Adipose tissue (tissue), 3 donors: ENCODE results near the gene CAMK4. TPM values are rescaled to one million over a fixed set of nuclear protein-coding genes. Genes with fewer than 3 reads are reported as not detected.
"Not testable (repeated sequence)": the region's sequence is repeated elsewhere in the genome, so short reads cannot be mapped to it uniquely, and the experiment has no call there.

Experiments used
- H3K27ac ChIP-seq: one replicate; pipeline ENCODE4 v1.5.1; 2013; ENCODE audit warnings: low read depth, low read length
- WGBS, 3 donors: extraction: QIAGEN DNeasy Blood & Tissue Kit; methylation state at CpG; one replicate each; pipeline ENCODE4 v1.1.7; 2013; 5-methylcytosine and 5-hydroxymethylcytosine counted together
- polyA plus RNA-seq, 3 donors: library from polyadenylated mRNA; stranded (reverse); fragments of 200-250 nt; gene quantifications; one replicate each; pipeline ENCODE4 v1.2.3, GENCODE V29; 2013
- donor health status: healthy with polysubstance abuse.
- donor health status: Bipolar disorder and iron deficiency.
- donor health status: healthy.

Gene CAMK4
- polyA plus RNA-seq, 3 donors: 0.17 to 0.43 TPM; not detected in 1

DNA sequence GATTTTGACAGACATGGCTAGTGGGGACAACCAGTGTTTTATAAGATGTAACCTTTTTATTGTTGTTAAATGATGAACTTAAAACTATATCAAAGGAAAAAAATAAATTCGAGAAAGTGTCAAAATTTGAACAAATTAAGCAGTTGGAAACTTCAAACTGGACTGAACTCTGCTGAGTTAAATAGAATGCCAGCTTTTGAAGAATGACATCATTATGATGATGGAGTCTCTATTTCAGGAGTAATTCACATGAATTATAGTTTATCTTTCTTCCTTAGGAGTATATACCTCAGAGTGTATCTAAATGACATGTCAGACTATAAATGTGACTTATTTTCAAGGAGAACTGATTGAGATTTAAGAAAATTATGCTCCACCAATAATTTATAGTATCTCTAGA is 125.2 kb downstream of the CAMK4 start:
- H3K27ac ChIP-seq: no peak overlapping the region
- 69 to 77% (median 75%) methylated on average over 1 of the region's 1 CpG for WGBS, 3 donors

DNA sequence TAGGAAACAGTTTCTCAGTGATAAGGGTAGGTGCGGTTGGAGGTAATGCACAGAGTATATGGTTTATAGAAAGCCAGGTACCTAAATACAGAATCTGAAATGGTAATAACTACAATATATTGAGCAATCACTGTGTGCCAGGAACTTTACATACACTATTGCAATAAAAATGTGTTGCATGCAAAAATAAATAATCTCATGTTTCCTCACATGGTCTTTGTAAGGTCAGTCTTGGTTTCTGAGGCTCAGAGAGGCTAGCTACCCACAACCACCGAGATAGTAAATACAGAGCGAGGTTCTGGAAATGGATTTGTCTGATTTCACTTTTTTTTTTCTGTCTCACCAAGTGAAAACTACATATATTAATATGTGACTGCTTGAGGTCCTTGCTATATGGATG is 128.9 kb downstream of the CAMK4 start:
- no peak overlapping the region for H3K27ac ChIP-seq
- WGBS, 3 donors: 82 to 84% (median 84%) methylated on average over 3 of the region's 3 CpGs

DNA sequence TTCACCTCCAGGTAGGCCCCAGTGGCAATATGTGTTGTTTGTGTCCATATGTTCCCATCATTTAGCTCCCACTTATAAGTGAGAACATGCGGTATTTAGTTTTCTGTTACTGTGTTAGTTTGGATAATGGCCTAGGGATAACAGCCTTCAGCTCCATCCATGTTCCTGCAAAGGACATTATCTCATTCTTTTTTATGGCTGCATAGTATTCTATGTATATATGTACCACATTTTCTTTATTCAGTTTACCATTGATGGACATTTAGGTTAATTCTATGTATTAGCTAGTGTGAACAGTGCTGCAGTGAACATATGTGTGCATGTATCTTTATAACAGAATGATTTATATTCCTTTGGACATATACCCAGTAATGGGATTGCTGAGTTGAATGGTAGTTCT is 134.5 kb downstream of the CAMK4 start:
- H3K27ac ChIP-seq: not testable (repeated sequence)
- WGBS, 3 donors: 0 to 7% (median 0%) methylated on average over 1 of the region's 1 CpG

DNA sequence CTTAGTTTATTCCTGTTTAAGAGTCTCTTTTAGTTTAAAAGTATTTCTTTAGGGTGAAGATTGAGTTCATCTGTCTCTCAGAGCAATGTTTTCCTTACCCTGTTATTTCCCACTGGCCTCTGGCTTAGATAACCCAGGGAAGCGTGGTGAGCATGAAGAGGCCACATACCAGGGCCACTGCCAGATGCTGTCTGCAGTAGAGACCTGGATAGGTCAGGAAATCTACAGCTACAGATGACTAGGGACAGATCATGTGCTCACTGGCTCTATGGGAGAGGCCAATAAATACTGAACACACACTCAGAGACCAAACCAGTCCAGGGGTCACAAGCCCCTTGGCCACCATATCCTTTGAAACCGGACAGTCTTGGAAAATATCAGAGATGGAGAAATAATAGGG is 136.0 kb downstream of the CAMK4 start:
- no peak overlapping the region for H3K27ac ChIP-seq
- 58 to 76% (median 67%) methylated on average over 2 of the region's 2 CpGs for WGBS, 3 donors

DNA sequence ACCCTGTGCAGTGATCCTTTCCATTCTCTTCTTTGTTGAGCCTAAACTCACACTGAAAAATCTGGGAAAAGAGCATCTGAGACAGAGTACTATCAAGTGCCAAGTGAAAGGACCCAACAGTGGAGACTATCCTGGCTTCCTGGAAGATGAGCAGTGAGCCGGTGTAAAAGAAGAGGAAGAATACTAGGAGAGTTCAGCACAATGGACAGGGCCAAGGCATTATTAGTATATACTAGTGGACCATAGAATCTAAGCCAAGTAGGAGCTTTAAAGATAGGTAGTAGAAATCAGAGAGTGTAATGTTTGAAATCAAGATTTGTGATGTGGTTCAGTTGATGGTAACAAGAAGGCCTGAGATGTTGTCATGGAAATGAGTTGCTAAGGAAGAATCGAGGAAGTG is 140.8 kb downstream of the CAMK4 start:
- H3K27ac ChIP-seq: no peak overlapping the region
- 72 to 78% (median 76%) methylated on average over 2 of the region's 2 CpGs for WGBS, 3 donors

DNA sequence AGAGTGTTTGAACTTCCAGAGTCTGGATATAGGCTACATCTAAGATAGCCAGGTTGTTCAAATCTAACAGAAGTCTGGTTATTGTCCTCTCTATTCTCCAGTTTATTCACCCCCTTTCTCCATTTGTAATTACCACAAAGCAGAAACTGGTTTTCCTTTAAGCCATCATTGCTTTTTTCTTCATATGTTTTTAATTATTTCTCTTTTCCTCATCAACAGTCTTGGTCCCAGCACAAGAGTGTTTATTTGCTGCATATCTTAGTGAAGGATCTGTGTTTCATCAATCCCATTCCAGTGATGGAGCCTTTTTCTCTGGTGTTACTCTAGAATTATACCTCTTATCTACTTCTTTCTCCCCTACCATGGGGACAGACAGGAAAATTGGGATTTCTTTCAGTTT is 142.2 kb downstream of the CAMK4 start:
- H3K27ac ChIP-seq: no peak overlapping the region

DNA sequence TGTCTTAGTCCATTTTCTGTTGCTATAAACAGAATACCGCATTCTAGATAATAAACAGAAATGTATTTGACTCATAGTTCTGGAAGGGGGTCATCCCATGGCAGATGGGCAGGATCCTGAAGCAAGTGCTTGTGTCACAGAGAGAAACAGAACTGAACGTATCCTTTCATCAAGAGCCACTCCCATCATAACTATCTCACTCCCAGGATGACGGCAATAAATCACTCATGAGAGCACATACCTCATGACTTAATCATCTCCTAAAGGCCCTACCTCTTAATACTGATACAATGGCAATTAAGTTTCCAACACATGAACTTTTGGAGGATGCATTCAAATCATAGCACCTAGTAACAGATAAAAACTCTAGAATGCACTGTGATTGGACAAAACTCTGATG is 142.9 kb downstream of the CAMK4 start:
- H3K27ac ChIP-seq: no peak overlapping the region
- WGBS, 3 donors: 73 to 86% (median 80%) methylated on average over 3 of the region's 3 CpGs

DNA sequence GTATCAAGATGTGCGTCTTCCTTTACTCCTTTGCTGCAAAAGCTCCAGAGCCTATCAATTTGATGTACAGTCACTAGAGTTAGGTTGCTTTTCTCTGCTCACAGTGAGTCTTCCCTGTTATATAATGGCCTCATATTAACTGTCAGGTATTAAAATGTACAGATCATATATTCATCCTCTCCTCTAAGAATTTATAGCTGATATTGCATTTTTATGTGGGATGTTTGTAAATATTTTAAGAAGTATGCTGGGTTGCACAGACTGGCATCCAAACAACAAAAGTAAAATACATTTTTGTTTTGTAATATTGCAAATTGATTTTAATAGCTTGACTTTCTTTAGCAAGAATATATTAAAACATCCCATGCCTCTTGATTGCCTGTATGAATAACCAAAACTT is 148.6 kb downstream of the CAMK4 start:
- 93 to 96% (median 94%) methylated on average over 1 of the region's 1 CpG for WGBS, 3 donors
- H3K27ac ChIP-seq: no peak overlapping the region

DNA sequence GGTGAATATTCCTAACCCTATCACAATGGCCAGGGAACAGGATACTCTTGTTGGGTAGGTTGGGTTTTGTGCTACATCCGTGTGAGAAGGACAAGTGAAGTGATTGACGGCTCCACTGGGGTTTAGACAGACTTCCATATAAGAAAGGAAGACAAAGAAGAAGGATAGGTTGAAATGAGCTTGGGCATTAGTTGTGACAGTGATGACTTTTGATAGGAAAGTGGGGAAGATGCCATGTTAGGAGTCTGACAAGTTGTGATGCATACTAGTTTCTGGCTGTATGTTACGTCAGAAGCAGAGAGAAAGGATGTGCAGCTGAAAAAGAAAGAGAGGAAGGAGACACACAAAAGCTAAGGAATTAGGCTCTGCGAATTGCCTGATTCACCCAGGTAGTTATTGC is 150.2 kb downstream of the CAMK4 start:
- 68 to 73% (median 72%) methylated on average over 4 of the region's 4 CpGs for WGBS, 3 donors
- no peak overlapping the region for H3K27ac ChIP-seq

DNA sequence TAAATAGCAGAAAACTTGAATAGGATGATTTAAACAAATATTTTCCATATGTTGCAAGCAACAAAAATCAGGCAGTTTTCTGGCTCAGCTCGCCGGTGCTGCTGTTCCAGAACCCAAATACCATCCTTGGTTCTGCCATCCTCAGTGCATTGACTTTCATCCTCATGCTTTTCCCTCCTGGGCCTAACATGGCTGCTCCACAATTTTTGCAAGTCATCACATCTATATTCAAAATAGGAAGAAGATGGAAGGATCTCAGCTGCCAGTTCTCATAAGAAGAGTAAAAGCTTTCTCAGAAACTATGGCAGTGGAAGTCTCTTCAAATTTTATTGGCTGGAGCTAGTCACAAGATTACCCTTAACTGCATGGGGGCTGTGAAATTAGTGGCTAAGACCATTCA is 151.5 kb downstream of the CAMK4 start:
- WGBS, 3 donors: 87 to 94% (median 92%) methylated on average over 2 of the region's 2 CpGs
- H3K27ac ChIP-seq: no peak overlapping the region

DNA sequence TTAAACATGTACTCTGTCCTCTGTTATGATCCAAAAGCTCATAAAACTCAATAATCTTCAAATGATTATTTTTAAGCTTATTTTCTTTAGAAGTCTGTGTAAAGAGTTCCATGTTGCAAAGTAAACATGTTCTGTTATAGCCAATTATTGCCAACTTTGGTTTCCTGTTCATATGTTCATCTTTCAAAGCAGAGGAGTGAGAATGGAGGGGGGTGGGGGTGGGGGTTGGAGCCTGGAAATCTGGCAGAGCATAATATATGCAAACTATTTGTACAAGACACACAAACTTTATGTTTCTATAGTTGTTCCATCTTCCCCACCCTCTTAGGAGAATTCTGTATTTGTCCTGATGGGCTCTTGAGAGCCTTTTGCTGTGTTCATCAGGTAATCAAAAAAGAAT is 153.1 kb downstream of the CAMK4 start:
- no peak overlapping the region for H3K27ac ChIP-seq

DNA sequence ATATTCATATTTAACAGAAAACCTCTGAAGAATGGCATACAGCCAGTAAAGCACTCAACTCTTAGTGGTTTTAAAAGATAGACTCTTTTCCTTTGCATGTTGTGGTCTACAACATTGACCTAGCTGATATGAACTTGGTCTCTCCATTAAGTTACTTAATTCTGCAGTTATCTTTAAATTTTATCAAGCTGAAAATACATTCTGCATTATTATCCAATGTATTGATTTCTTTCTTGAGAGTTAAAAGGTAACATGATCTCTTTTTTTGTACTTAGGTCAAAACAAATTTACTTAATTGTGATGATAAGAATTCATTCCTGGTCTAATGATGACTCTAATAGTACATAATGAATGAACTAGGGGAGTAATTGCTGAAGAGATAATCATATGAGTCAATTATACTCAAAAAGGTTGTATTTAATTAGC is 155.2 kb downstream of the CAMK4 start:
- no peak overlapping the region for H3K27ac ChIP-seq

DNA sequence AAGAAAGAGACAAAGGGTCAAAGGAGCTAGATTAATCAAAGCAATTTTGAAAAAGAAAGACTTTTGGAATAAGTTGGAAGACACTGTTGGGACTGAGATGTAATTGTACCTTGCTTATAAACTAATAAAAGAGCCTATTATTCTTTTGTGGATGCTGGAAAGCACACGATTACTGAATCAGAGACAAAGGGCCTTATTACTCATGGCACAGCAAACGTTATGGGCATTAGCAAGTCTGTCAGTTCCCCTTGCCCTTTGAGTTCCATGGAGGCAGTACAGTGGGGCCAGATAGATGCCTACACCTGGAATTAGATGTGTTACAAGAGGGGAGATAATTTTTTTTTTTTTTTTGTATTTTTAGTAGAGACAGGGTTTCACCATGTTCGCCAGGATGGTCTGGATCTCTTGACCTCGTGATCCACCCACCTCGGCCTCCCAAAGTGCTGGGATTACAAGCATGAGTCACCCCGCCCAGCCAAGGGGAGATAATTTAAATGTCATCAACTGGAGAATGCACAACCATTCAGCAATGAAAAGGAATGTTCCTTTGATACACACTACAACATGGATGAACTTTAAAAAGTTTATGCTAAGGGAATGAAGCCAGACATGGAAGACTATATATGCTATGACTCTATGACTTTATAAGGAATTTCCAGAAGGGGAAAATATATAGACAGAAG is 159.2 kb downstream of the CAMK4 start:
- H3K27ac ChIP-seq: no peak overlapping the region
- 81 to 86% (median 84%) methylated on average over 6 of the region's 6 CpGs for whole genome bisulfite sequencing, 3 donors

DNA sequence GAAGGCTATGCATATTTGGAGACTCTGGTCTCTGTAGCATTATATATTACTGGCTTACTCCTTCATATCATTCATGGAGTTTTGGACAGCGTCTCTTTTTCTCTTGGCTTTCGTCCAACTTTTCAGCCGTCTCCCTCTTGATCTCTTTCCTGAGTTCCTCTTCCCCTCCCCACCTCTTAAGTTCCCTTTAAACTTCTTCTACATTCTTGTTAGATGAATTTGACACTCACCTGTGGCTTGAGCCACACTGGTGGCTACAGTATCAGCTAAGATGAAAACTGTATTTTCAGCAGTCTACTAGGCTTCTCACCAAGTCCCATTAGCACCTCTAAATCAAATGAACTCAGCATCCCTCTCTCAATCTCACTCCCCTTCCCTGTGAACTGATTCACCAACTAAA is 160.0 kb downstream of the CAMK4 start:
- H3K27ac ChIP-seq: no peak overlapping the region
- WGBS, 3 donors: 9 to 13% (median 10%) methylated on average over 3 of the region's 3 CpGs

DNA sequence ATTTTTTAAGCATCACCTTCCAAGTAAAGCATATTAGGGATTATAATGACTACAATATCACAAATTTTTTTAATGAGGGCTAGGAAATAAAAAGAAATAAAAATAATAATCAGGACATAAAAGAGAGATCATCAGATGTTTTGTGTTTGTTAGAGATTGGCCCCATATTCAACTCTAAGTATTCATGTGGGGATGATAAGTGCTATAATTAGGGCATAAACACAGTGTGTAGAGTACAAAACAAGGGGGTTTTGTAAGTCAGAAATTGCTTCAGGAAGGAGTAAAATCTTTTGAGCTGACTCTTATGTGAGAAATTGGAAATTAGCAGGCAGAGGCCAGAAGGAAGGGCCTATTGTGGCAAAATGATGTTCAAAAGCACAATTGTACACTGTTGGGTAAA is 160.9 kb downstream of the CAMK4 start:
- no peak overlapping the region for H3K27ac ChIP-seq

DNA sequence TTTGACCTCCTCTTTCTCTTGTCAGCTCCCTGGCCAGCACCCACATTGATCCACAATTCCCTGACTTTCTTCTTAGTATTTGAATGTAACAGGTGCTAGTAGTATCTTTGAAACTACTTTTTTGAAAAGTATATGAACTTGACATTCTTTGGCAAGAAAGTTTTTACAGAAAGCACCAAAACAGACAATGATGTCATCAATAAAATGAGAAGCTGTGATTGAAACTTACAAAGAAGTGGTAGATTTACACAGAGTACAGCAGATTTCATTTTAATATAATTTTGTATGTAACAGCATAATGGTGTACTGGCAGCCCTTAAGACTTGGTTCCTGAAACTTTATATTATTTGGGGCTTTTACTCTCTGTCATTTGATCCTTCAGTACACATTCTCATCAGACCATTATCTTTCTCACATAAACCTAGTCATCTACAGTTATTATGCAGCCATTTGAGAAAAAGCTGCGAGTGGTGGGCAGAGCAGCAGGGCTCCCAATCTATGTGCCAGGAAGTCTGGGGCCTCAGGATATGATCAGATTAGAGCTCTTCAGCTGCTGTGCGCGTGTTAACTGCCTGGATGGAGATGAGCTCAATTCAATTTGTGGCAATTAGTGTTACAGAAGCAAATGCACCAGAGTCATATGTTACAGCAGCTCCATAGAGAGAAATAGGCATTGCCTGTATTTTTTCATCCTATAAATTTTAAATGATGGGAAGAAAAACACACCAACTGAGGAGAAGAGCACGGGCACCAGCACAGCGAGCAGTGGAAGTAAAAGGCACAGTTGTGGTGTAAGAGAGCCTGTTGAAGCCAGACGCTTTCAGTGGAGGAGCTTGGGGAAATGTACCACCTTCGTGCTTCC is 162.0 kb downstream of the CAMK4 start:
- H3K27ac ChIP-seq: no peak overlapping the region
- 69 to 88% (median 78%) methylated on average over 7 of the region's 7 CpGs for WGBS, 3 donors

DNA sequence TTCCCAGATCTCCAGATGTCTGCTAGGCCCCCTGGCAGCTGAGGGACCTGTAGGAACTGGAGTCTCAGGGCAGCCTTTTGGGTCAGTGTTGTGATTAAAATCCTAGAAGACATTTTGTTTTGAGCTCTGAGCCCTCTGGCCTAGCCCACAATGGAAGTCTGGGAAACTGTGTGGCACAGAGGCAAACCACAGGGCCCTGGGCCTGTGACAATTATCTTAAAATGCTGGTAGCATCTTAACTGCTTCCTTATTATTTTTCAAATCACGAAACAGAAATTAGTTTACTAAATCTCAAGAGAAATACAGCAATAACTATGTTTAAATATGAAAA is 162.6 kb downstream of the CAMK4 start:
- whole genome bisulfite sequencing, 3 donors: 80 to 88% (median 83%) methylated on average over 1 of the region's 1 CpG
- no peak overlapping the region for H3K27ac ChIP-seq

DNA sequence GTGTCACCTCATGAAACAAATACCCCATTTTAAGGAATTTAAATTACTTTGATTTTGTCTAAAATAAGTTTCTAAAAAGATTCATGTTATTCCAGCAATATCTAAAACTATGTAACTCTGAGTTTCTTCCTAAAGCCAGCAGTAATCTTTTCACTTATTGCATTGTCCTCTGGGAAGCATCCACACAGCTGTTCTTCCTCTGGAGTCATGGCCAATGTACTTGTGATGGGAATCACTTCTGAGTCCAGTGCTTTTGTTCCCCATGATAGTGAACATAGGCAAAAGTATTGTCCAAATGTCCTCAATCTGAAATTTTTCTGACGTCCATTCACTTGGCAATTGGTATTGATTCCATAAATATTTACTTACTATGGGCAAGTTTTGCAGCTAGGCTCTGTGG is 163.2 kb downstream of the CAMK4 start:
- 0% methylated on average over 1 of the region's 1 CpG for WGBS, 3 donors
- no peak overlapping the region for H3K27ac ChIP-seq

DNA sequence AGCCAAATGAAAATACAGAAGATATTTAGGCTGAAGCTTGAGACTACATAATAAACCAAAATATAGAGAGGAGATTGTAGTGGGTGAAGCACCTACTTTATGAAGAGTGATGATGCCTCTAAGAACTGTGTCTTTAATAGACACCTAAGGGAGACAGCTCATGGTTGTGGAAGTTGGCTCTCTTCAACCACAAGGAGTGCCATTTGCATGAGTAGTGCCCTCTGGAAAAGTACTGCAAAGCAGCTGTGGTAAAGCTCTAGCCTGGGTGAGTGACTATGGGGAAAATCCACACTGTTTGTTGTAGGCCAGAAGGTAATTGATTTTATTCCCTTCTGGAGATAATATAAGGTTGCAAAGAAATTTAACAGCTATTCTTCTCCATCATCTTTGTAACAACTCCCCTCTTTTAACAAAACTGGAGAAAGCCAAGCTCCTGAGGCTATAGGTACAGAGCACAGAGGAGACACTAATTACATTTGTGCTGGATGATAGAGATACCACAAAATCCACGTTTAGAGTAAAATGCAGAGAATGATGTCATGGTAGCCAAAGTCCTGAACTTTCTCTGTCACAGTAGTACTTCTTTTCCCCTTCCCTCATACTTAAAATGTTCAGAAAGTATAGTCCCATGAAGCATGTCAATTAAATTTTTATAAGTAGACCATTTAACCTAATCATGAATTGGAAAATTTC is 165.4 kb downstream of the CAMK4 start:
- WGBS, 3 donors: 0 to 31% (median 24%) methylated on average over 1 of the region's 1 CpG
- no peak overlapping the region for H3K27ac ChIP-seq

DNA sequence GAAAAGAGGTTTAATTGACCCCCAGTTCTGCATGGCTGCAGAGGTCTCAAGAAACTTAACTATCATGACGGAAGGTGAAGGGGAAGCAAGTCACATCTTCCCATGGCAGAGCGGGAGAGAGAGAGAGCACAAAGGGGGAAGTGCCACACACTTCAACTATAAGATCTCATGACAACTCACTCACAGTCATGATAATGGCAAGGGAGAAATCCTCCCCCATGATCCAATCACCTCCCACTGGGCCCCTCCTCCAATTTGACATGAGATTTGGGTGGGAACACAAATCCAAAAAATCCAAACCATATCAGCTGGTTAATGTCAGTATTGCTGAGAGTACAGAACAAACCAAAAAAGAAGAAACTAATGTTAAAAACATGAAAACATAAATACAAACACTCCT is 168.0 kb downstream of the CAMK4 start:
- H3K27ac ChIP-seq: no peak overlapping the region
- 82 to 86% (median 84%) methylated on average over 2 of the region's 2 CpGs for WGBS, 3 donors
